Measurements from ENCODE around the gene VCAN. TPM values are rescaled to one million over a fixed set of nuclear protein-coding genes. Genes with fewer than 3 reads are reported as not detected.
A peak's percentile ranks its signal among the peaks of the same experiment; 100 is the strongest.
"Not testable (repeated sequence)": the region's sequence is repeated elsewhere in the genome, so short reads cannot be mapped to it uniquely, and the experiment has no call there.

VCAN gene
- total and polyA plus RNA-seq, 2 of the 4 experiments (the other 2 are of a cell fraction): 45.3 to 158 TPM

DNA sequence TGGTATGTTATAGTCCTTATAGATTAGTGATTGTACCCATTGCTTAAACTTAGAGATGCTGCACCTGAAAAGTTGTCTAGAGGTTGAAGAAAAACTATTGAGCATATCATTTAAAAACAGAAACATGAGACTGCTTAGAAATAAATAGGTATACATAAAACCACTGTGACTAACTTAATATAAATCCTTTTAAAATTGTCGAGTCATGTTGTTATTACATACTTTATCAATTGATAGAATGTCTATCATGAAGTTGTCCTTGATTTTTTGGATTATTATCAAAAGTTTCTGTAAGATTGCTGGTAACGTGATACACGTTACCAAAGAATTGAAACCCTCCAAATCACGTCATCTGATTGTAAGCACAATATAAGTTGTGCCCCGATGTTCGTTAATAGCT, 35.3 kb upstream of the VCAN start:
- no peak overlapping the region for H3K4me2 ChIP-seq (ENCODE audit: low read depth, low read length)
- no peak overlapping the region for H2AK9ac ChIP-seq (replicated peaks; ENCODE audit: low read depth, low read length, poor library complexity)
- 100% methylated on average over 1 of the region's 6 CpGs; no CpG with 5 or more reads in 1 of the 2 experiments for WGBS, 2 experiments (ENCODE audit: extremely low coverage in 2 of 2, insufficient read length in 1 of 2)
- H3K9ac ChIP-seq (ENCODE audit: low read depth, low read length): no peak overlapping the region
- no peak overlapping the region for H3K4ac ChIP-seq (ENCODE audit: low read depth, low read length)
- ATAC-seq (ENCODE audit: low read depth) (no peak), DNase-seq (no peak)
- H3K4me1 ChIP-seq (ENCODE audit: control insufficient read depth, insufficient read depth, low read length): no peaks in the 10 kb centered on the region
- no peak overlapping the region for H3K27ac ChIP-seq (ENCODE audit: insufficient read depth, low read length)
- H4K91ac ChIP-seq (ENCODE audit: insufficient read depth, low read depth, low read length): no peak overlapping the region
- H3K14ac ChIP-seq (replicated peaks; ENCODE audit: low read depth, low read length): no peak overlapping the region
- TF ChIP-seq BHLHE40 (IDR thresholded peaks at IDR 0.05; ENCODE audit: low read depth, low read length) (no peak), MAZ (IDR thresholded peaks at IDR 0.05; ENCODE audit: borderline replicate concordance, low read depth, low read length) (no peak), NFE2L2 (IDR thresholded peaks at IDR 0.05; ENCODE audit: low read depth, low read length) (peak; percentile 66), CHD1 (IDR thresholded peaks at IDR 0.05; ENCODE audit: low read depth, low read length) (no peak)
- dilution Hi-C loops (cut with HindIII; ENCODE audit: low sequenced_read_pairs, unreplicated experiment) (no loop called here), intact Hi-C loops (cut with micrococcal nuclease) (loop anchor here (10.0 kb wide), 1 partner anchor 641 kb away; no protein-coding TSS in a partner anchor), in situ Hi-C loops (cut with MboI; ENCODE audit: low sequenced_read_pairs) (loop anchor here (25.0 kb wide), 1 partner anchor 799 kb away; no protein-coding TSS in a partner anchor)
- ChIA-PET CTCF (no interaction called here), POLR2A (ENCODE audit: unreplicated experiment) (no interaction called here)
- no peak overlapping the region for H2BK20ac ChIP-seq (ENCODE audit: low read depth, low read length)
- no peak overlapping the region for H2AFZ ChIP-seq (replicated peaks; ENCODE audit: low read length, poor library complexity)
- H2BK5ac ChIP-seq (ENCODE audit: low read depth, low read length, poor library complexity, severe bottlenecking): no peak overlapping the region
- no peaks in the 10 kb centered on the region for H4K20me1 ChIP-seq (ENCODE audit: insufficient read depth, low read length)
- H2AK5ac ChIP-seq (ENCODE audit: low read depth, low read length): no peak overlapping the region
- H3K56ac ChIP-seq (ENCODE audit: extremely low read depth, insufficient read depth, low read length): no peak overlapping the region
- no peak overlapping the region for H4K5ac ChIP-seq (ENCODE audit: low read depth, low read length)
- H3K36me3 ChIP-seq (ENCODE audit: control insufficient read depth, insufficient read depth, low read length): no peaks in the 10 kb centered on the region
- H3K27me3 ChIP-seq (ENCODE audit: control insufficient read depth, insufficient read depth, low read length): no peaks in the 10 kb centered on the region
- H3K9me3 ChIP-seq (ENCODE audit: control insufficient read depth, insufficient read depth, low read length): no peaks in the 10 kb centered on the region
- no peak overlapping the region for H3K18ac ChIP-seq (ENCODE audit: low read depth, low read length)
- H3K23ac ChIP-seq (ENCODE audit: low read depth, low read length): no peak overlapping the region
- no peaks in the 10 kb centered on the region for H3K9me1 ChIP-seq (ENCODE audit: insufficient read depth, low read length)
- H3K79me1 ChIP-seq (ENCODE audit: low read depth in 1 of 2, low read length in 2 of 2): no peaks in the 10 kb centered on the region
- no peak overlapping the region for H2BK15ac ChIP-seq (ENCODE audit: low read depth, low read length)
- no TSS peak for BruUV-seq (replicated peaks)
- no peak overlapping the region for H4K8ac ChIP-seq (ENCODE audit: low read depth in 2 of 2, low read length in 2 of 2)
- H3K4me3 ChIP-seq (ENCODE audit: insufficient read depth, low read depth, low read length): no peak overlapping the region
- no peak overlapping the region for H2BK120ac ChIP-seq (ENCODE audit: low read depth, low read length)

DNA sequence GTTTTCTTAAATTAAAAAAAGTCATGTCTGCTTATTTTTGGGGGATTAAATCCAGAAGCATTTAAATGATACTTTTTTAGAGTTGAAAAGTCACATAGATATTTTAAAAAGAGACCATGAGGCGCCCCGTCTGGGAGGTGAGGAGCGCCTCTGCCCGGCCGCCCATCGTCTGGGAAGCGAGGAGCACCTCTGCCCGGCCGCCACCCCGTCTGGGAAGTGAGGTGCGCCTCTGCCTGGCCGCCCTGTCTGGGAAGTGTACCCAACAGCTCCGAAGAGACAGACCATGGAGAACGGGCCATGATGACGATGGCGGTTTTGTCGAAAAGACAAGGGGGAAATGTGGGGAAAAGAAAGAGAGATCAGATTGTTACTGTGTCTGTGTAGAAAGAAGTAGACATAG, 33.8 kb upstream of the VCAN start:
- H2BK120ac ChIP-seq (ENCODE audit: low read depth, low read length); H4K91ac ChIP-seq (ENCODE audit: insufficient read depth, low read depth, low read length); H4K20me1 ChIP-seq (ENCODE audit: insufficient read depth, low read length); H3K4me1 ChIP-seq (ENCODE audit: control insufficient read depth, insufficient read depth, low read length); H3K27me3 ChIP-seq (ENCODE audit: control insufficient read depth, insufficient read depth, low read length); H2BK5ac ChIP-seq (ENCODE audit: low read depth, low read length, poor library complexity, severe bottlenecking); H3K56ac ChIP-seq (ENCODE audit: extremely low read depth, insufficient read depth, low read length); H2AK5ac ChIP-seq (ENCODE audit: low read depth, low read length); H2BK20ac ChIP-seq (ENCODE audit: low read depth, low read length); H2BK15ac ChIP-seq (ENCODE audit: low read depth, low read length); H3K23ac ChIP-seq (ENCODE audit: low read depth, low read length); H4K5ac ChIP-seq (ENCODE audit: low read depth, low read length); H3K27ac ChIP-seq (ENCODE audit: insufficient read depth, low read length); H3K79me1 ChIP-seq (ENCODE audit: low read depth in 1 of 2, low read length in 2 of 2); H3K9me1 ChIP-seq (ENCODE audit: insufficient read depth, low read length); H3K36me3 ChIP-seq (ENCODE audit: control insufficient read depth, insufficient read depth, low read length); H3K4ac ChIP-seq (ENCODE audit: low read depth, low read length); DNase-seq; H3K14ac ChIP-seq (replicated peaks; ENCODE audit: low read depth, low read length); H3K18ac ChIP-seq (ENCODE audit: low read depth, low read length); H3K4me2 ChIP-seq (ENCODE audit: low read depth, low read length); H3K9me3 ChIP-seq (ENCODE audit: control insufficient read depth, insufficient read depth, low read length); H3K9ac ChIP-seq (ENCODE audit: low read depth, low read length); POLR2A ChIA-PET (ENCODE audit: unreplicated experiment); dilution Hi-C loops (cut with HindIII; ENCODE audit: low sequenced_read_pairs, unreplicated experiment); BruUV-seq (replicated peaks); H4K8ac ChIP-seq (ENCODE audit: low read depth in 2 of 2, low read length in 2 of 2); ATAC-seq (ENCODE audit: low read depth); H2AK9ac ChIP-seq (replicated peaks; ENCODE audit: low read depth, low read length, poor library complexity); H3K4me3 ChIP-seq (ENCODE audit: insufficient read depth, low read depth, low read length); H2AFZ ChIP-seq (replicated peaks; ENCODE audit: low read length, poor library complexity); CTCF ChIA-PET: not testable (repeated sequence)
- WGBS, 2 experiments (ENCODE audit: extremely low coverage in 2 of 2, insufficient read length in 1 of 2): no CpG with 5 or more reads among the region's 17 CpGs
- in situ Hi-C loops (cut with MboI; ENCODE audit: low sequenced_read_pairs): loop anchor here (25.0 kb wide), 1 partner anchor 800 kb away; no protein-coding TSS in a partner anchor
- intact Hi-C loops (cut with micrococcal nuclease): loop anchor here (10.0 kb wide), 1 partner anchor 643 kb away; no protein-coding TSS in a partner anchor

All from IMR-90 (cell line).